Left renal pelvis (tissue), 4 donors: ENCODE measurements around the gene PRPF31. TPM values are rescaled to one million over a fixed set of nuclear protein-coding genes. Genes with fewer than 3 reads are reported as not detected.

Source experiments
- DNase-seq, 4 donors: peaks; one replicate each; pipeline ENCODE4 v3.0.0-alpha.2; 2013; ENCODE audit warnings: low read depth in 4 of 4, low spot score in 3 of 4
- polyA plus RNA-seq, 4 donors: library from polyadenylated mRNA; unstranded; fragments of 120-200 nt; gene quantifications; one replicate each; pipeline ENCODE4 v1.2.1, GENCODE V29; 2013; ENCODE audit not compliant: insufficient read length in 4 of 4

Gene PRPF31
- polyA plus RNA-seq, 4 donors: 50.8 to 72.9 (median 68.7) TPM

GRCh38 chr19:54107876-54108490 is 7.6 kb upstream of the PRPF31 start:
- no peak for DNase-seq

GRCh38 chr19:54108496-54108895 is 7.1 kb upstream of the PRPF31 start:
- no peak for DNase-seq

- DNase-seq: no peak
These were observed 5.9 kb upstream of the PRPF31 start for GRCh38 chr19:54109651-54110050.

GRCh38 chr19:54114340-54115108 is 1.0 kb upstream of the PRPF31 start:
- DNase-seq: no peak

GRCh38 chr19:54121259-54121658 is 5.7 kb downstream of the PRPF31 start:
- no peak for DNase-seq

GRCh38 chr19:54123682-54124081 is 8.1 kb downstream of the PRPF31 start:
- no peak for DNase-seq

- no peak for DNase-seq
These were observed 8.8 kb downstream of the PRPF31 start for GRCh38 chr19:54124393-54124792.

- no peak for DNase-seq
These were observed 10.2 kb downstream of the PRPF31 start for GRCh38 chr19:54125713-54126112.

- DNase-seq: no peak
These were observed 12.3 kb downstream of the PRPF31 start for GRCh38 chr19:54127688-54128440.

GRCh38 chr19:54128441-54128725 is 12.8 kb downstream of the PRPF31 start:
- no peak for DNase-seq

GRCh38 chr19:54128796-54129616 is 13.5 kb downstream of the PRPF31 start:
- DNase-seq: no peak

- no peak for DNase-seq
These were observed 14.1 kb downstream of the PRPF31 start for GRCh38 chr19:54129617-54129996.

GRCh38 chr19:54133312-54133956 is 17.9 kb downstream of the PRPF31 start:
- no peak for DNase-seq

- no peak for DNase-seq
These were observed 18.5 kb downstream of the PRPF31 start for GRCh38 chr19:54133957-54134590.

GRCh38 chr19:54136086-54136863 is 20.7 kb downstream of the PRPF31 start:
- DNase-seq: no peak

GRCh38 chr19:54136864-54137698 is 21.5 kb downstream of the PRPF31 start:
- peak; percentile 100 for DNase-seq

GRCh38 chr19:54137699-54138488 is 22.3 kb downstream of the PRPF31 start, which contains the start of gene CNOT3:
TSS of gene CNOT3 (plus strand) at chr19:54137762. CDS start at chr19:54142979, 5,217 bp downstream.
- DNase-seq: no peak
